Heart left ventricle (tissue), 16 donors: Measurements from ENCODE around the gene KIF2A. TPM values are rescaled to one million over a fixed set of nuclear protein-coding genes. Genes with fewer than 3 reads are reported as not detected.

Experiments used
- ATAC-seq, 4 donors: fragments of 200-7000 bp; cut with Tn5 transposase; one replicate each; pipeline ENCODE4 v1.9.1; 2020 to 2022; ENCODE audit warnings: moderate library complexity in 4 of 4, mild to moderate bottlenecking in 3 of 4, moderate number of reproducible peaks in 1 of 4
- DNase-seq, 5 donors: peaks; one replicate each; pipeline ENCODE4 v3.0.0-alpha.2; 2020
- H3K27ac ChIP-seq, 12 donors: fragments of 200-600 bp; sonication (generic) in 4 of 12; one replicate each; pipeline versions ENCODE4 v1.5.0 to v1.8.0; 2016 to 2022; ENCODE audit warnings: mild to moderate bottlenecking in 2 of 12
- H3K27me3 ChIP-seq, 9 donors: fragments of 200-600 bp; sonication (generic) in 2 of 9; one replicate each; pipeline versions ENCODE4 v1.5.1 to v1.8.0; 2016 to 2022; ENCODE audit warnings: mild to moderate bottlenecking in 3 of 9
- H3K36me3 ChIP-seq, 9 donors: fragments of 200-600 bp; sonication (generic) in 2 of 9; one replicate each; pipeline versions ENCODE4 v1.5.0 to v1.8.0; 2018 to 2022; ENCODE audit warnings: mild to moderate bottlenecking in 2 of 9
- H3K4me1 ChIP-seq, 12 donors: fragments of 200-600 bp; sonication (generic) in 4 of 12; one replicate each; pipeline versions ENCODE4 v1.5.0 to v1.8.0; 2016 to 2022; ENCODE audit warnings: mild to moderate bottlenecking in 3 of 12
- H3K4me3 ChIP-seq, 12 donors: fragments of 200-600 bp; sonication (generic) in 4 of 12; one replicate each; pipeline versions ENCODE4 v1.5.0 to v1.8.0; 2017 to 2022; ENCODE audit warnings: mild to moderate bottlenecking in 9 of 12, moderate library complexity in 4 of 12
- H3K9me3 ChIP-seq, 12 donors: fragments of 200-600 bp; sonication (generic) in 4 of 12; one replicate each; pipeline versions ENCODE4 v1.5.0 to v1.8.0; 2016 to 2022; ENCODE audit warnings: mild to moderate bottlenecking in 1 of 12
- POLR2A ChIP-seq, 2 donors: fragments of 450-650 bp; IDR thresholded peaks; one replicate each; pipeline ENCODE4 v1.6.1; 2017; ENCODE audit warnings: antibody characterized with exemption in 2 of 2, mild to moderate bottlenecking in 2 of 2, moderate library complexity in 2 of 2
- WGBS, 4 donors: extraction: QIAGEN DNeasy Blood & Tissue Kit in 2 of 4; methylation state at CpG; one replicate each; pipeline versions ENCODE4 v1.1.5 to v1.1.7; 2013 to 2018; 5-methylcytosine and 5-hydroxymethylcytosine counted together
- intact Hi-C, 10 donors: fragments of 100-400 bp; cut with DNase I; formaldehyde crosslinking; loops; one replicate each; pipeline versions ENCODE4 v1.11.1 to v1.14.2; 2022
- polyA plus RNA-seq, 2 donors: library from polyadenylated mRNA; stranded (reverse); fragments of 200-250 nt; gene quantifications; one replicate each; pipeline ENCODE4 v1.2.3, GENCODE V29; 2013
- total RNA-seq, 9 donors: library from RNA; depleted of rRNA in 2 of 9; stranded (reverse); fragments of >200 nt in 2 of 9; fragmentation: NEBNext Ultra II Directional in 3 of 9; extraction: Animal tissue kit (Norgen Biotek cat#: 25700) in 3 of 9; gene quantifications; one replicate each; pipeline versions ENCODE4 v1.1.0 to v1.2.4, GENCODE V29; 2016 to 2023
- TF ChIP-seq, protein P1 (sequence below), 12 donors: fragments of 200-600 bp; sonication (generic) in 4 of 12; IDR thresholded peaks; one replicate each; pipeline versions ENCODE4 v1.5.0 to v1.8.0; 2018 to 2022; ENCODE audit warnings: antibody characterized with exemption in 12 of 12, mild to moderate bottlenecking in 5 of 12
- donor health status: ischemic (EF 13 %, LVEDD 7.1; RV severe dilation, severe dysfunction).
- donor health status: healthy with polysubstance abuse.
- donor health status: DM: no; HTN: yes; CAD: no.
- donor health status: DM: no; HTN: no; CAD: no.
- donor health status: ischemic (EF 25% LVEDD 6.9; RV normal size, moderate dysfunction).
- donor health status: ischemic (EF 25% LVEDD 5.7; RV mildly dilated, moderate dysfunction).
- donor health status: healthy.
- donor health status: DM: yes; HTN: yes; CAD: no.
- donor health status: ischemic (EF 35%, LVEDD 5.7; RV mildly dilated, moderate dysfunction).
- donor health status: nonischemic (EF 11% LVEDD 7.7; RV severe dilation, severe dysfunction).
- donor health status: DM: yes; HTN: yes; CAD: no.
- donor health status: PGD.
- donor health status: ischemic (EF 29% LVEDD 5.4; RV normal size, mild dysfunction).
- donor health status: nonischemic (EF 23%, LVEDD 6.1; RV moderate dilation, normal function).

Gene KIF2A
- total and polyA plus RNA-seq, 11 donors: 1.5 to 18.8 (median 10.7) TPM

GRCh38 chr5:62362701-62363100, 56.7 kb downstream of the KIF2A start:
- Histone ChIP-seq H3K4me1 (no peaks in the 10 kb centered on the region), H3K27ac (no peak overlapping the region), H3K4me3 (no peak overlapping the region), H3K36me3 (peaks cover 0 to 96% (median 65%) of the 10 kb centered on the region in 9 donors), H3K27me3 (no peaks in the 10 kb centered on the region), H3K9me3 (peaks cover 0 to 13% (median 0%) of the 10 kb centered on the region in 12 donors)
- ATAC-seq (no peak), DNase-seq (no peak)
- TF ChIP-seq, protein P1, sequence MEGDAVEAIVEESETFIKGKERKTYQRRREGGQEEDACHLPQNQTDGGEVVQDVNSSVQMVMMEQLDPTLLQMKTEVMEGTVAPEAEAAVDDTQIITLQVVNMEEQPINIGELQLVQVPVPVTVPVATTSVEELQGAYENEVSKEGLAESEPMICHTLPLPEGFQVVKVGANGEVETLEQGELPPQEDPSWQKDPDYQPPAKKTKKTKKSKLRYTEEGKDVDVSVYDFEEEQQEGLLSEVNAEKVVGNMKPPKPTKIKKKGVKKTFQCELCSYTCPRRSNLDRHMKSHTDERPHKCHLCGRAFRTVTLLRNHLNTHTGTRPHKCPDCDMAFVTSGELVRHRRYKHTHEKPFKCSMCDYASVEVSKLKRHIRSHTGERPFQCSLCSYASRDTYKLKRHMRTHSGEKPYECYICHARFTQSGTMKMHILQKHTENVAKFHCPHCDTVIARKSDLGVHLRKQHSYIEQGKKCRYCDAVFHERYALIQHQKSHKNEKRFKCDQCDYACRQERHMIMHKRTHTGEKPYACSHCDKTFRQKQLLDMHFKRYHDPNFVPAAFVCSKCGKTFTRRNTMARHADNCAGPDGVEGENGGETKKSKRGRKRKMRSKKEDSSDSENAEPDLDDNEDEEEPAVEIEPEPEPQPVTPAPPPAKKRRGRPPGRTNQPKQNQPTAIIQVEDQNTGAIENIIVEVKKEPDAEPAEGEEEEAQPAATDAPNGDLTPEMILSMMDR (IDR thresholded peaks at IDR 0.05): no peak
- TF ChIP-seq POLR2A (IDR thresholded peaks at IDR 0.05): no peak
- intact Hi-C loops: no loop called here
- 93 to 97% (median 96%) methylated on average over 3 of the region's 3 CpGs for WGBS, 4 donors

- Histone ChIP-seq H3K9me3 (peaks cover 0 to 13% (median 0%) of the 10 kb centered on the region in 12 donors), H3K4me3 (no peak overlapping the region), H3K27ac (no peak overlapping the region), H3K4me1 (no peaks in the 10 kb centered on the region), H3K27me3 (no peaks in the 10 kb centered on the region), H3K36me3 (peaks cover 0 to 82% (median 54%) of the 10 kb centered on the region in 9 donors)
- TF ChIP-seq, protein P1 (IDR thresholded peaks at IDR 0.05): no peak
- no peak for TF ChIP-seq POLR2A (IDR thresholded peaks at IDR 0.05)
- no peak for DNase-seq
- intact Hi-C loops: no loop called here
- ATAC-seq: no peak
- WGBS, 4 donors: 96 to 99% (median 98%) methylated on average over 2 of the region's 2 CpGs
Observed at GRCh38 chr5:62369039-62369438, 63.0 kb downstream of the KIF2A start.

DNA sequence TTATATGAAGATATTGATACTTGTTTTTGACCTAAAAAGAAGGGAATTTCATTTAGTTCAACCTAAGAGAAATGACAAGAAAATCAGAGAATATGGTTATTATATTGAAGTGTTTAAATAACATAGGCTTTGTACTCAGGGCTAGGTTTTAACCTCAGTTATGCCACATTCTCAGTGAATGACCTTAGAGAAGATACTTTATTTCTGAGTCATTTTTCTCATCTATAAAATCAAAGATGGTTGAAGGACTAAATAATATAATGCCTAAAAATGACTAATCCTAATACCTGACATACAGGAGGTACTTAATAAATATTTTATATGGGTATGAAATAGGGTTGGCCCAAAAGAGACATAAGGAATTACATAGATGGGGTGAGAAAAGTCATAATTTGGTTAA, 65.4 kb downstream of the KIF2A start:
- Histone ChIP-seq H3K36me3 (peaks cover 0 to 82% (median 53%) of the 10 kb centered on the region in 9 donors), H3K27ac (no peak overlapping the region), H3K9me3 (no peaks in the 10 kb centered on the region), H3K4me3 (no peak overlapping the region), H3K27me3 (no peaks in the 10 kb centered on the region), H3K4me1 (no peaks in the 10 kb centered on the region)
- TF ChIP-seq, protein P1 (IDR thresholded peaks at IDR 0.05): no peak
- TF ChIP-seq POLR2A (IDR thresholded peaks at IDR 0.05): no peak
- ATAC-seq (no peak), DNase-seq (no peak)
- intact Hi-C loops: no loop called here

DNA sequence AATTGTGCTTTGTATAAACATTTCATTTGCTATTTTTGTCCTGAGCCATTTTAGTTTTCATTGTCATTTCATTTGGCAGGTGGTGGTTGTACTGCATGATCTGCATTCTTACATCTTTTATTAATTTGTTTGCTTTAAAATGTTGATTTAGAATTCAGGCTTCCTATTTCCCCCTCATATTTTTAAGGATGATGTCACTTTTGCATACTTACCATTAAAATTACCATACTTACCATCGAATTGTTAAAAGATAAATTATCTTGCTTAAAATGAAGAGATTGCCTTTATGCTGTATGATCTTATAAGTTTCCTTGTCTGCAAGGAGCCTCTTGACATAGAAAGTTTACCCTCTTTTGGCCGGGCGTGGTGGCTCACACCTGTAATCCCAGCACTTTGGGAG, 66.6 kb downstream of the KIF2A start:
- no peaks in the 10 kb centered on the region for H3K9me3 ChIP-seq
- no peaks in the 10 kb centered on the region for H3K4me1 ChIP-seq
- ATAC-seq (no peak), DNase-seq (no peak)
- no peak overlapping the region for H3K27ac ChIP-seq
- intact Hi-C loops: no loop called here
- 93 to 98% (median 96%) methylated on average over 3 of the region's 3 CpGs for WGBS, 4 donors
- H3K27me3 ChIP-seq: no peaks in the 10 kb centered on the region
- TF ChIP-seq, protein P1 (IDR thresholded peaks at IDR 0.05): no peak
- H3K4me3 ChIP-seq: no peak overlapping the region
- H3K36me3 ChIP-seq: peaks cover 0 to 82% (median 60%) of the 10 kb centered on the region in 9 donors
